Mesothelial cell of epicardium (in vitro differentiated cells): ENCODE measurements around the gene LYG1. TPM values are rescaled to one million over a fixed set of nuclear protein-coding genes. Genes with fewer than 3 reads are reported as not detected.
"Not testable (repeated sequence)": the region's sequence is repeated elsewhere in the genome, so short reads cannot be mapped to it uniquely, and the experiment has no call there.

Experiments used
- DNase-seq, 2 experiments: peaks; one replicate each; pipeline ENCODE4 v3.0.0; 2021; ENCODE audit warnings: low spot score in 2 of 2; ENCODE audit not compliant: unreplicated experiment in 2 of 2
- H3K27ac Mint-ChIP-seq: 2 replicates; pipeline ENCODE4 v1.8.0; 2021; ENCODE audit warnings: mixed read lengths
- H3K27me3 Mint-ChIP-seq: 2 replicates; pipeline ENCODE4 v1.8.0; 2021; ENCODE audit warnings: low read depth, mixed read lengths
- H3K36me3 Mint-ChIP-seq: 2 replicates; pipeline ENCODE4 v1.8.0; 2021; ENCODE audit warnings: mixed read lengths
- H3K4me1 Mint-ChIP-seq: 2 replicates; pipeline ENCODE4 v1.8.0; 2021; ENCODE audit warnings: mixed read lengths
- H3K4me3 Mint-ChIP-seq: 2 replicates; pipeline ENCODE4 v1.8.0; 2021; ENCODE audit warnings: mild to moderate bottlenecking, moderate library complexity, mixed read lengths
- H3K9me3 Mint-ChIP-seq: 2 replicates; pipeline ENCODE4 v1.8.0; 2021; ENCODE audit warnings: mixed read lengths
- CTCF ChIP-seq: fragments of 200-600 bp; sonication (generic); IDR thresholded peaks from one replicate; pipeline ENCODE4 v1.5.0; 2021; ENCODE audit warnings: antibody characterized with exemption; ENCODE audit not compliant: unreplicated experiment
- total RNA-seq: library from RNA; stranded (reverse); gene quantifications from 3 replicates; pipeline ENCODE4 v1.2.1, GENCODE V29; 2021

LYG1 gene
- total RNA-seq, 1 donor from 2014 or later = 2.2 TPM

GRCh38 chr2:99338029-99338585 is 37.1 kb upstream of the LYG1 start:
- Mint-ChIP-seq H3K27ac (no peak overlapping the region), H3K36me3 (peaks cover under 1% of the 10 kb centered on the region), H3K4me1 (peaks cover 25% of the 10 kb centered on the region), H3K9me3 (no peaks in the 10 kb centered on the region), H3K4me3 (no peak overlapping the region), H3K27me3 (no peaks in the 10 kb centered on the region)
- no peak for DNase-seq
- TF ChIP-seq CTCF = no peak

- peaks cover 25% of the 10 kb centered on the region for H3K4me1 Mint-ChIP-seq
- no peak within 1 kb of the TSS for H3K27ac Mint-ChIP-seq
- no peaks in the 10 kb centered on the region for H3K9me3 Mint-ChIP-seq
- H3K4me3 Mint-ChIP-seq = no peak within 1 kb of the TSS
- peak; percentile 82 to 93 for DNase-seq
- TF ChIP-seq CTCF = no peak
- peaks cover 3% of the 10 kb centered on the region for H3K36me3 Mint-ChIP-seq
- no peaks in the 10 kb centered on the region for H3K27me3 Mint-ChIP-seq
Observed at GRCh38 chr2:99337113-99338028, 36.4 kb upstream of the LYG1 start, which contains the start of gene EIF5B. TSS of gene EIF5B (plus strand) at chr2:99337389. CDS start at chr2:99337555, 166 bp downstream.

GRCh38 chr2:99336804-99337112 is 35.8 kb upstream of the LYG1 start:
- no peak for TF ChIP-seq CTCF
- H3K36me3 Mint-ChIP-seq = peaks cover 3% of the 10 kb centered on the region
- no peaks in the 10 kb centered on the region for H3K27me3 Mint-ChIP-seq
- peaks cover 25% of the 10 kb centered on the region for H3K4me1 Mint-ChIP-seq
- H3K27ac Mint-ChIP-seq = no peak overlapping the region
- H3K9me3 Mint-ChIP-seq = no peaks in the 10 kb centered on the region
- H3K4me3 Mint-ChIP-seq = no peak overlapping the region
- peak in 1 of 2 experiments; percentile 38 for DNase-seq

GRCh38 chr2:99335911-99336803 is 35.2 kb upstream of the LYG1 start, which contains the start of gene TXNDC9:
TSS of gene TXNDC9 (minus strand) at chr2:99336333. CDS start at chr2:99333210, 3,123 bp downstream.
- peak; percentile 96 to 98 for DNase-seq
- H3K36me3 Mint-ChIP-seq = peaks cover 5% of the 10 kb centered on the region
- peaks cover 25% of the 10 kb centered on the region for H3K4me1 Mint-ChIP-seq
- no peak for TF ChIP-seq CTCF
- no peaks in the 10 kb centered on the region for H3K9me3 Mint-ChIP-seq
- no peak within 1 kb of the TSS for H3K27ac Mint-ChIP-seq
- no peak within 1 kb of the TSS for H3K4me3 Mint-ChIP-seq
- H3K27me3 Mint-ChIP-seq = no peaks in the 10 kb centered on the region

GRCh38 chr2:99325384-99325783 is 24.4 kb upstream of the LYG1 start:
- no peaks in the 10 kb centered on the region for H3K9me3 Mint-ChIP-seq
- no peak for DNase-seq
- no peak overlapping the region for H3K27ac Mint-ChIP-seq
- H3K4me3 Mint-ChIP-seq = no peak overlapping the region
- peaks cover 43% of the 10 kb centered on the region for H3K36me3 Mint-ChIP-seq
- TF ChIP-seq CTCF = no peak
- H3K4me1 Mint-ChIP-seq = no peaks in the 10 kb centered on the region
- no peaks in the 10 kb centered on the region for H3K27me3 Mint-ChIP-seq

- H3K9me3 Mint-ChIP-seq, H3K27ac Mint-ChIP-seq, H3K27me3 Mint-ChIP-seq, H3K4me3 Mint-ChIP-seq, DNase-seq, H3K4me1 Mint-ChIP-seq: not testable (repeated sequence)
- peaks cover 40% of the 10 kb centered on the region for H3K36me3 Mint-ChIP-seq
Observed at GRCh38 chr2:99317873-99318200, 16.8 kb upstream of the LYG1 start.
